Measurements from ENCODE around the gene SMIM23.

DNA sequence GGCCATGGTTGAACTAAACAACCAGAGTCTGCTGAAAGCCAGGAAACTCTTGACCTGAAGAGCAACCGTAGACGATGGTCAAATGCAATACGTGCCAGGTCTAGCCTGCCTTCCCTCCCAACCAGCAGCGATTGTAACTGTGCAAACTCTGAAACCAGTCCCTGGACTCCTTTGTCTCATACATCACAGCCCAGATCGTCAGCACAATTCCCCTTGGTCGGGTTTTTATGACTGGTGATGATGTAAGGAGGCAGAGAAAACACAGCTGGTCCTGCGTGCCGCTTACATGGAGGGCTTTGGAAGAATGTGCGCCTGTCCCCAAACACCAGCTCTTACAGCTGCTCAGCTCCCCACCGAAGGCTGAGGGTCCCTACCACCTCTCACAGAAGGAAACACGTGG lies 24.6 kb downstream of the SMIM23 start:
- no peak for TF ChIP-seq YY1 (IDR thresholded peaks at IDR 0.05; ENCODE audit: insufficient read depth, insufficient read length)
- no peak for TF ChIP-seq ZNF274 (IDR thresholded peaks at IDR 0.05; ENCODE audit: low read depth, low read length)

Measured in NT2/D1 (cell line).